K562 (cell line): ENCODE data around the gene MED29. TPM values are rescaled to one million over a fixed set of nuclear protein-coding genes. Genes with fewer than 3 reads are reported as not detected.

Experiments
- BACH1 ChIP-seq: fragments of 200-800 bp; sonication (Bioruptor generic); IDR thresholded peaks from 2 replicates; pipeline ENCODE4 v1.6.1; 2016; ENCODE audit warnings: missing genetic modification characterization, missing compliant biosample characterization
- CBX1 ChIP-seq: sonication (generic); IDR thresholded peaks from 2 replicates; pipeline ENCODE4 v1.6.1; 2016; ENCODE audit warnings: antibody characterized with exemption, low read depth, mild to moderate bottlenecking
- CCNT2 ChIP-seq: IDR thresholded peaks from 2 replicates; pipeline ENCODE4 v1.6.1; 2011; ENCODE audit warnings: borderline replicate concordance, low read depth, mild to moderate bottlenecking, moderate library complexity, mixed read lengths, low read length; ENCODE audit not compliant: insufficient read length; ENCODE audit errors: extremely low read depth
- CTBP1 ChIP-seq: fragments of 450-650 bp; IDR thresholded peaks from 2 replicates; pipeline ENCODE4 v1.6.1; 2016; ENCODE audit warnings: borderline replicate concordance
- ELF1 ChIP-seq: fragments of 200-800 bp; sonication (Bioruptor generic); IDR thresholded peaks from 2 replicates; pipeline ENCODE4 v1.6.1; 2016; ENCODE audit warnings: missing genetic modification characterization, missing compliant biosample characterization
- GABPB1 ChIP-seq: sonication (generic); formaldehyde crosslinking; IDR thresholded peaks from 2 replicates; pipeline ENCODE4 v1.8.0; 2022; ENCODE audit warnings: mild to moderate bottlenecking, missing genetic modification reagents
- GTF2F1 ChIP-seq: IDR thresholded peaks from 2 replicates; pipeline ENCODE4 v1.6.1; 2011; ENCODE audit warnings: low read depth, low read length, improper control_type of control experiment
- JUN ChIP-seq, 2 experiments: sonication (generic) in 1 of 2; formaldehyde crosslinking in 1 of 2; IDR thresholded peaks; 2 replicates each; pipeline versions ENCODE4 v1.6.1 to v1.8.0; 2012 to 2022; ENCODE audit warnings: borderline replicate concordance in 2 of 2, mild to moderate bottlenecking in 2 of 2, improper control_type of control experiment in 1 of 2, low read depth in 1 of 2, low read length in 1 of 2, missing genetic modification reagents in 1 of 2
- POLR2H ChIP-seq: IDR thresholded peaks from 2 replicates; pipeline ENCODE4 v1.6.1; 2016; ENCODE audit warnings: missing genetic modification characterization, low read depth, mild to moderate bottlenecking, control low read depth, missing compliant biosample characterization, moderate library complexity
- SNRNP70 ChIP-seq: fragments of 200-400 bp; formaldehyde crosslinking; optimal IDR thresholded peaks from 2 replicates; pipeline ENCODE3; 2017; ENCODE audit warnings: low read depth, low read length
- ZNF175 ChIP-seq: fragments of 200-800 bp; sonication (Bioruptor generic); IDR thresholded peaks from 2 replicates; pipeline ENCODE4 v1.6.1; 2016; ENCODE audit warnings: low read depth, mild to moderate bottlenecking, missing genetic modification characterization, missing compliant biosample characterization
- ZNF561 ChIP-seq: fragments of 450-650 bp; formaldehyde crosslinking; conservative IDR thresholded peaks from 2 replicates; pipeline ENCODE4 v1.4.0; 2020; ENCODE audit warnings: mild to moderate bottlenecking, moderate library complexity
- ZNF76 ChIP-seq: fragments of 250-450 bp; sonication (Bioruptor Pico); IDR thresholded peaks from 2 replicates; pipeline ENCODE4 v1.4.0; 2020; ENCODE audit warnings: mild to moderate bottlenecking, moderate library complexity, borderline replicate concordance
- polyA plus RNA-seq, 8 experiments: library from polyadenylated mRNA; depleted of rRNA in 4 of 8; stranded (reverse) in 5 of 8; unstranded in 3 of 8; fragments of >200 nt; fragmentation: Nextera tagmentation in 2 of 8; fragmentation: Illumina TruSeq in 1 of 8; extraction: Ambion mirVana in 2 of 8; extraction: Trizol in 1 of 8; gene quantifications; 2 replicates each; pipeline versions ENCODE4 v1.2.1 to v1.2.3, GENCODE V29; 2011 to 2014; ENCODE audit warnings: inconsistent platforms in 1 of 8, missing spikeins in 1 of 8
- total RNA-seq, 7 experiments: library from RNA; depleted of rRNA in 6 of 7; stranded (reverse); fragments of >200 nt in 6 of 7; fragmentation: Illumina TruSeq in 2 of 7; extraction: Trizol in 2 of 7; gene quantifications; 2 replicates each; pipeline versions ENCODE4 v1.2.1 to v1.2.3, GENCODE V29; 2011 to 2021; ENCODE audit warnings: low replicate concordance in 1 of 7
- TF ChIP-seq, protein P1 (sequence below): IDR thresholded peaks from 3 replicates; pipeline ENCODE4 v1.6.1; 2011; ENCODE audit warnings: borderline replicate concordance, mild to moderate bottlenecking, moderate library complexity; ENCODE audit not compliant: insufficient read length; ENCODE audit errors: extremely low read depth
- TF ChIP-seq, protein P2 (sequence below): fragments of 450-650 bp; formaldehyde crosslinking; IDR thresholded peaks from 2 replicates; pipeline ENCODE4 v1.4.0; 2020; ENCODE audit warnings: mild to moderate bottlenecking
- TF ChIP-seq, protein P3 (sequence below): fragments of 250-450 bp; sonication (Bioruptor Pico); IDR thresholded peaks from 2 replicates; pipeline ENCODE4 v1.9.0; 2021; ENCODE audit warnings: mild to moderate bottlenecking, inconsistent platforms
- TF ChIP-seq, protein P4 (sequence below): sonication (generic); formaldehyde crosslinking; IDR thresholded peaks from 2 replicates; pipeline ENCODE4 v1.8.1; 2022; ENCODE audit warnings: missing genetic modification reagents
- TF ChIP-seq, protein P5 (sequence below): fragments of 250-450 bp; sonication (Bioruptor Pico); IDR thresholded peaks from 2 replicates; pipeline ENCODE4 v1.9.0; 2021; ENCODE audit warnings: mild to moderate bottlenecking

Gene MED29
- total and polyA plus RNA-seq, 9 of the 15 experiments (the other 6 are each of a cell fraction or from before 2014, with no cell fraction given) = 1.8 to 22.6 (median 12.4) TPM

DNA sequence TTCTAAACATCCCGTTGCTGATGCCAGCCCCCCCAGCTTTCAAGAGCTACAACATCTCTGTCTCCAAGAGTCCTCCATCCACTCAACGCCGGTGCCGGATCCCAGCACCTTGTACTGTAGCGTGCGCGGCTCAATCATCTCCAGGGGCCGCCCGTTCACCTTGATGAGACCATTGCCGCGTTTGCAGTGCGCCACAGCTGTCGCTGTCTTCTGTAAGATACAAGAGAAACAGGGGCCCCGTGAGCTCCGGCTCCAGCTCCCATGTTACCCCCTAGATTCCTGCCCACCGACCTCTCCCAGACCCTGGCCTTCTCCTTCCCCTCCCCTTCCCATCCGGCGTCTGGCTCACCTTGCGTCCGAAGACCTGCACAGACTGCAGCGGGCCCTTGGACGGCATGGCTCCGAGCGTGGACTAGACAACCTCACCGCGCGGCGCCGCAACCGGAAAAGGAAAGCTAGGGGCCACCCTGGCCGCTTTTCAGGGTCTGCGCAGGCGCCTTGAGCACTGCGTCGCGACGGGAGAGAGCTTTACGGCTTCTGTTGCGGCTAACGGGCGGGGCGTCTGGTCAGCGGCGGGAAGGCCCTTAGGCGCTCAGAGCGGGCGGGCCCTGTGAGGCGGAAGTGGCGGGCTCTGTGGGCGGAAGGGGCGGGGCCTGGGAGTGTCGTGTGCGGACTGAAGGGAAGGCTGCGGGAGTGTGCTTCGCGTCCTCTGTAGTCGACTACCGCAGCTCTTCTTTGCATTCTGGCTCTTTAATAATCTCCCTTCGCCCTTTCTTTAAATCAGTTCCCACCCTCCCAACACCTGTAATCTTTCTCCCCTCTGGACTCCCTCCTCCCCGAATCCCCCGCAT is 44.5 kb downstream of the MED29 start, which contains the start of gene RPS16 (continued):
- TF ChIP-seq, protein P1, sequence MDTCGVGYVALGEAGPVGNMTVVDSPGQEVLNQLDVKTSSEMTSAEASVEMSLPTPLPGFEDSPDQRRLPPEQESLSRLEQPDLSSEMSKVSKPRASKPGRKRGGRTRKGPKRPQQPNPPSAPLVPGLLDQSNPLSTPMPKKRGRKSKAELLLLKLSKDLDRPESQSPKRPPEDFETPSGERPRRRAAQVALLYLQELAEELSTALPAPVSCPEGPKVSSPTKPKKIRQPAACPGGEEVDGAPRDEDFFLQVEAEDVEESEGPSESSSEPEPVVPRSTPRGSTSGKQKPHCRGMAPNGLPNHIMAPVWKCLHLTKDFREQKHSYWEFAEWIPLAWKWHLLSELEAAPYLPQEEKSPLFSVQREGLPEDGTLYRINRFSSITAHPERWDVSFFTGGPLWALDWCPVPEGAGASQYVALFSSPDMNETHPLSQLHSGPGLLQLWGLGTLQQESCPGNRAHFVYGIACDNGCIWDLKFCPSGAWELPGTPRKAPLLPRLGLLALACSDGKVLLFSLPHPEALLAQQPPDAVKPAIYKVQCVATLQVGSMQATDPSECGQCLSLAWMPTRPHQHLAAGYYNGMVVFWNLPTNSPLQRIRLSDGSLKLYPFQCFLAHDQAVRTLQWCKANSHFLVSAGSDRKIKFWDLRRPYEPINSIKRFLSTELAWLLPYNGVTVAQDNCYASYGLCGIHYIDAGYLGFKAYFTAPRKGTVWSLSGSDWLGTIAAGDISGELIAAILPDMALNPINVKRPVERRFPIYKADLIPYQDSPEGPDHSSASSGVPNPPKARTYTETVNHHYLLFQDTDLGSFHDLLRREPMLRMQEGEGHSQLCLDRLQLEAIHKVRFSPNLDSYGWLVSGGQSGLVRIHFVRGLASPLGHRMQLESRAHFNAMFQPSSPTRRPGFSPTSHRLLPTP = no peak
- TF ChIP-seq JUN (IDR thresholded peaks at IDR 0.05; ENCODE audit: borderline replicate concordance, low read depth, low read length) (0 out of 2 replicates have a peak, but pooled peaks have one; percentile 32), JUN (CRISPR knock-in tag; IDR thresholded peaks at IDR 0.05; ENCODE audit: borderline replicate concordance) (no peak), CTBP1 (peak; percentile 66), GTF2F1 (peak; percentile 78; the same call in 1 of the 2 replicates), SNRNP70 (no peak), ZNF175 (peak; percentile 59; the same call in 1 of the 2 replicates), POLR2H (peak; percentile 97), CBX1 (peak; percentile 93), ELF1 (tag) (peak; percentile 88), ZNF76 (no peak), CCNT2 (peak; percentile 55), GABPB1 (peak; percentile 94), ZNF561 (CRISPR knock-in tag) (no peak), BACH1 (tag) (no peak)
- TF ChIP-seq, protein P2, sequence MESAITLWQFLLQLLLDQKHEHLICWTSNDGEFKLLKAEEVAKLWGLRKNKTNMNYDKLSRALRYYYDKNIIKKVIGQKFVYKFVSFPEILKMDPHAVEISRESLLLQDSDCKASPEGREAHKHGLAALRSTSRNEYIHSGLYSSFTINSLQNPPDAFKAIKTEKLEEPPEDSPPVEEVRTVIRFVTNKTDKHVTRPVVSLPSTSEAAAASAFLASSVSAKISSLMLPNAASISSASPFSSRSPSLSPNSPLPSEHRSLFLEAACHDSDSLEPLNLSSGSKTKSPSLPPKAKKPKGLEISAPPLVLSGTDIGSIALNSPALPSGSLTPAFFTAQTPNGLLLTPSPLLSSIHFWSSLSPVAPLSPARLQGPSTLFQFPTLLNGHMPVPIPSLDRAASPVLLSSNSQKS = no peak
- TF ChIP-seq, protein P3, sequence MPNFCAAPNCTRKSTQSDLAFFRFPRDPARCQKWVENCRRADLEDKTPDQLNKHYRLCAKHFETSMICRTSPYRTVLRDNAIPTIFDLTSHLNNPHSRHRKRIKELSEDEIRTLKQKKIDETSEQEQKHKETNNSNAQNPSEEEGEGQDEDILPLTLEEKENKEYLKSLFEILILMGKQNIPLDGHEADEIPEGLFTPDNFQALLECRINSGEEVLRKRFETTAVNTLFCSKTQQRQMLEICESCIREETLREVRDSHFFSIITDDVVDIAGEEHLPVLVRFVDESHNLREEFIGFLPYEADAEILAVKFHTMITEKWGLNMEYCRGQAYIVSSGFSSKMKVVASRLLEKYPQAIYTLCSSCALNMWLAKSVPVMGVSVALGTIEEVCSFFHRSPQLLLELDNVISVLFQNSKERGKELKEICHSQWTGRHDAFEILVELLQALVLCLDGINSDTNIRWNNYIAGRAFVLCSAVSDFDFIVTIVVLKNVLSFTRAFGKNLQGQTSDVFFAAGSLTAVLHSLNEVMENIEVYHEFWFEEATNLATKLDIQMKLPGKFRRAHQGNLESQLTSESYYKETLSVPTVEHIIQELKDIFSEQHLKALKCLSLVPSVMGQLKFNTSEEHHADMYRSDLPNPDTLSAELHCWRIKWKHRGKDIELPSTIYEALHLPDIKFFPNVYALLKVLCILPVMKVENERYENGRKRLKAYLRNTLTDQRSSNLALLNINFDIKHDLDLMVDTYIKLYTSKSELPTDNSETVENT = peak; percentile 24; the same call in 1 of the 2 replicates
- TF ChIP-seq, protein P4, sequence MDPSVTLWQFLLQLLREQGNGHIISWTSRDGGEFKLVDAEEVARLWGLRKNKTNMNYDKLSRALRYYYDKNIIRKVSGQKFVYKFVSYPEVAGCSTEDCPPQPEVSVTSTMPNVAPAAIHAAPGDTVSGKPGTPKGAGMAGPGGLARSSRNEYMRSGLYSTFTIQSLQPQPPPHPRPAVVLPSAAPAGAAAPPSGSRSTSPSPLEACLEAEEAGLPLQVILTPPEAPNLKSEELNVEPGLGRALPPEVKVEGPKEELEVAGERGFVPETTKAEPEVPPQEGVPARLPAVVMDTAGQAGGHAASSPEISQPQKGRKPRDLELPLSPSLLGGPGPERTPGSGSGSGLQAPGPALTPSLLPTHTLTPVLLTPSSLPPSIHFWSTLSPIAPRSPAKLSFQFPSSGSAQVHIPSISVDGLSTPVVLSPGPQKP = no peak
- TF ChIP-seq, protein P5, sequence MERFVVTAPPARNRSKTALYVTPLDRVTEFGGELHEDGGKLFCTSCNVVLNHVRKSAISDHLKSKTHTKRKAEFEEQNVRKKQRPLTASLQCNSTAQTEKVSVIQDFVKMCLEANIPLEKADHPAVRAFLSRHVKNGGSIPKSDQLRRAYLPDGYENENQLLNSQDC = no peak
